ENCODE measurements around the gene SMAP2.
A peak's percentile ranks its signal among the peaks of the same experiment; 100 is the strongest.
"Not testable (repeated sequence)": the region's sequence is repeated elsewhere in the genome, so short reads cannot be mapped to it uniquely, and the experiment has no call there.

The SMAP2 gene

DNA sequence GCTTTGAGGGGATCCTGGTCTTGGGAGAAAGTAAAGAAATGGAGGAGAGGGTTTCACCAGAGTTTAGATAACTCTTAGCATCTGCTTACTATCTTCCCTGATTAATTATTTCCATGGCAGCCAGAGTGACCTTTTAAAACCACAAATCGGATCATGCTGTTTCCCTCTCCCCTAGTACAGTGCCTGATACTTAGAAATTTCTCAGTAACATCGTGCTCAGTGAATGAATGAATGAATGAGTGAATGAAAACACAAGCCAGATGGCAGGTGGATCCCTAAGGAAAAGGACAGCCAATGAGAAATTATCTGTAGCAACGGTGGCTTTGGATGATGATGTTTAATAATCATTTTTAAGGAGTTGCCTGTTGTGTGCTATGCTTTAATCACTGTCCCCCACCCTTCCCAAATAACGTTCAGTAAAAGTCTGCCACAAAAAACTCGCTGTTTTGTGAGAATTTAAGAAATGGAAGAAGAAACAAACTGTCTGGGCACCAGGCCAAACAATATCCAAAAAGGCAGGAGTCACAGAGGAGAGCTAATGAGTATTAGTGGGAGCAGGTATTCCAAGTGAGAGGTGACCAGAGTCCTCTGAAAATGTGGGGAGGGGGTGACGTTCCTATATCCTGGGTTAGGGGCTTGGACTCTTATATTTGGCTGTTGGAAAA, 737 bp upstream of the SMAP2 start:
- no peak for DNase-seq

DNA sequence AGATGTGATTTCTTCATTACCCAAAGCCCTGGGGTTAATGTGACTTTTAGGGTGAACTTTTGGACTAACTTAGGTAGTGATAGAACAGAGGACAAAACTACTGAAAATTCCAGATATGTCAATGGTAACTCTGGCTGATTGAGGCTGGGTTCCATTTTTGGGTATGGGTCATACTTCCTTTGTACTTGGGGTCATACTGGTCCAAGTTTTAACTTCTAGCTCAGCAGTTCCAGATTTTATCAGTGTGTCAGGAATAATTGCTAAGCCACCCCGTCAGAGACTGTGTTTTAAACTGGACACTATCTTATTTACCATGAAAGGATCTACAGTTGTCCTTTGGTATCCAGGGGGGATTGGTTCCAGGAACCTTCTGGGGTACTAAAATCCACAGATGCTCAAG, 4.0 kb downstream of the SMAP2 start:
- DNase-seq: peak in 1 of 3 donors; percentile 49

DNA sequence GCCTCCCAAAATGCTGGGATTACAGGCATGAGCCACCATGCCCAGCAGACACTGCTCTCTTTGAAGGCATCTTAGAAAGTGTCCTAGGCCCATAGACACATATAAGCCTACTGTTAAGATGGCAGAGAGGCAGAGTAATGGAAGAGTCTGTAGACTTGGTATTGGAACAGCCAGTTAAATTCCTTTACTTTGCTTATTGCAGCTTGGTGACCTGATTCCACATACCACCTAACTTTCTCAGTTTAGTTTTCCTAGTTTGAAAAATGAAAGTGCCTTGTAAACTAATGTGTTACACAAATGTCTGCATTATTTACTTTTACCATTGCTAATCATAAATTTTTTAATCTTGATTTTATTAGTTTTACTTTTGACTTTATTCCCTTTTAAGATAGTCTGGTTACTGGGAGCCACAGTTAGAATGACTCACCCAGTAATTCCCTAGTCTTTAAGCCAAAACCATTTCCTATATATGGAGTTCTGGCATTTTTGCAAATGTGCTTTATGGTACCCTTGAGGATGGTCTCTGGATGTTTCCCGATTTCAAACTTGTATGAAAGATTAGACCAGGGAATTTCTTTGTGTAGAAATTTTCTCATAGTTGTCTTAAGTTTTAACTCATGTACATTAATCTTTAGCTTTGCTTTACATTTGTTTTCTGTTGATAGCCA, 6.4 kb downstream of the SMAP2 start:
- peak; percentile 35 to 65 (median 48) for DNase-seq

DNA sequence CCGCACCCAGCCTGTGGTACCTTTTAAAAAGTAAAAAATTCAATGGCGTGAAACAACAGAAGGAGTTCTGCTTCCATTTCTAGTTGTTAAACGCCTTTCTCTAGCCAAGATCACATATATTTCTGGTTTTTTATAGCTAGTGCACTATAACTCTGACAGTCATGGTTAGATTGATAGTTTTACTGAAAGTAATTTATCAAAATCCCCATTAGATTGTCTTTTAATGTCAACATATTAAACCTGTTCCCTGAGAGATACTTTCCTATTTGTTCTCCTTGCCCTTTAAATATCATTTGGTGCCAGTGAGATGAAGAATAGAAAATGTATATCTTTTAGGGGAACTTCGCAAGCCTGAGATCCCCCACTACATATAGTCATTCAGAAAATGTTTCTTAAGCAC, 7.3 kb downstream of the SMAP2 start:
- DNase-seq: no peak

DNA sequence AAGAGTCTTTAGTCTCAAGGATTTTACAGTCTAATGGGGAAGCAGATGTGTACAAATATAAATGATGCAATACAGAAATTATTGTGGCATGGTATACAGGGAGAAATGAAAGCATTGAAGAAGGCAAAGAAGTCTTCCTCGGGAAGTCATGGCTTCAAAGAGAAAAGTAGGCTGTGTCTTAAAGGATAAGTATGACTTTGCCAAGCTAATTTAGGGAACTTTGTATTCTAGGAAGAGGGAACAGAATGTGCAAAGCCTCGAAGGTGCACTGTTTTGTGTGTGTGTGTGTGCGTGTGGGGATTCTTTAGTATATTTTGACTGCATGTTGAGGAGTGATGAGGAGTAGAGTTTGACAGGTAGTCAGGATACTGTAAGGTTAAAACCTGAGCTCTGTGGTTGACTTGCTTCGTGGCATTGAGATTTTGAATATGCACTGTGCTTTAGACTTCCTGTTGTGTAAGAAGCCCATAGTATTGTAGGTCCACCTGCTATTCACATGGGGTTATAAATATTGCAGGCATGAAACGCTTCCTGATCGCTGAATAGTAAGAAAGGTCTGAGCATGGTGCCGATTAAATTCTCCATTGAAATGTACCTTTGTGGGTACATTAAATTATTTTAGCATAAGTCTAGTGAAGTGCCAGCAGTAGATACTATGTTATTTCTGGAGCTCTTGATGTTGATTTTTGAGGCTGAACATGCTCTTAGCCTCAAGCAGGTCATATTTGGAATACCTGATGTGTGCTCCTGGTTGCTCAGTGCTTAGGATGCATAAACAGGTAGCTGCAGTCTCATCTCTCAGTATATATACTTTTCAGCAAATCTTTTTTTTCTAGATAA, 8.0 kb downstream of the SMAP2 start:
- DNase-seq: peak; percentile 50 to 81 (median 69)

DNA sequence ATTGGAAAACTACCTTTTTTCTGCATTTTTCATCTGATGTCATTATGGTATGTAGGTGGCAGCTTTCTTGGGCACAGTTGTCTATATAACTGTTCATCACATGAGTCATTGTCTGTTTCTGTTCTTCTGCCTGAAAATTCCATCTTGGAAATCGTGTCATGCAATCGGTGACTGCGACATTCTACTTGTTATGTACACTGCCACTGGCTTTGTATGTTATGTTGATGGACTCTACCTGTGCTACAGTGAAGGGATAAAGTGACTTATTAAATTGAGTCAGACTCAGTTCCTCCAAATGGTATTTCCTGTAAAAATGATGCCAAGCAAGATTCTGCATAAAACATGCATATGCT, 8.6 kb downstream of the SMAP2 start:
- peak; percentile 76 to 93 (median 86) for DNase-seq

DNA sequence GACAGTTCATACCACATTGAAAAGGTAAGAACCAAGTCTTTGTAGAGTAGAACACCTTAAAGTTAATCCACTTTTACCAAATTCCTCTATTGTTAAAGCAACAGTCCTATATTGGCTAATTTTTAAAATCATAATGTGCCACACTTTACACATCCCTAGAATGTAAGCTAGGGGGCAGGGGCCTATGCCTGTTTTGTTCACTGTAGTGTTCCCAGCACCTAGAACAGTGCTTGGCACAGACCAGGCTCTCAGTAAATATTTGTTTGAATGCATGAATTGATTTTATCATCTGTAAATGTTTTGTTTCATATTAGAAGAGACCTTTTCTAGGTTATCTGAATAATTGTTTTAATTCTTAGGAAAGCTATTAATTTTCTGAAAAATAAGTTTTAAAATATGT, 9.1 kb downstream of the SMAP2 start:
- DNase-seq: no peak

DNA sequence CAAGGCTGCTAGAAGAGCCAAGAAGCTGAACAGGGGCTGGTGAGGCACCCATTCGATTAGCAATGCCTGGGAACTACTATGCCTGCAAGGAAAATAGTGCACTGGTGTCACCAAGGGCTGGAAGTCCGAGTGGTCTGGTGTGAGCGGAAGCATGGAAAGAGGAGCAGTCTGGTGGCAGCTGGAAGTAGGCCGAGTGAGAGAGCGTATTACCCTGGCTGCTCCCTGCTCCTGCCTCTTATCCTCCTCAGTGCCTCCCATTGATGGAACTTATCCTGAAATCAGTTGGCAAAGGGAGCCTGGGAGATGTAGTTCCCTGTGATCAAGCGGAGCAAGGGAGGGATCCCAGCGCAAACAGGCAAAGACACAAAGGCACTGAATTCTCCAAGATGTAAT, 9.6 kb downstream of the SMAP2 start:
- DNase-seq: no peak

DNA sequence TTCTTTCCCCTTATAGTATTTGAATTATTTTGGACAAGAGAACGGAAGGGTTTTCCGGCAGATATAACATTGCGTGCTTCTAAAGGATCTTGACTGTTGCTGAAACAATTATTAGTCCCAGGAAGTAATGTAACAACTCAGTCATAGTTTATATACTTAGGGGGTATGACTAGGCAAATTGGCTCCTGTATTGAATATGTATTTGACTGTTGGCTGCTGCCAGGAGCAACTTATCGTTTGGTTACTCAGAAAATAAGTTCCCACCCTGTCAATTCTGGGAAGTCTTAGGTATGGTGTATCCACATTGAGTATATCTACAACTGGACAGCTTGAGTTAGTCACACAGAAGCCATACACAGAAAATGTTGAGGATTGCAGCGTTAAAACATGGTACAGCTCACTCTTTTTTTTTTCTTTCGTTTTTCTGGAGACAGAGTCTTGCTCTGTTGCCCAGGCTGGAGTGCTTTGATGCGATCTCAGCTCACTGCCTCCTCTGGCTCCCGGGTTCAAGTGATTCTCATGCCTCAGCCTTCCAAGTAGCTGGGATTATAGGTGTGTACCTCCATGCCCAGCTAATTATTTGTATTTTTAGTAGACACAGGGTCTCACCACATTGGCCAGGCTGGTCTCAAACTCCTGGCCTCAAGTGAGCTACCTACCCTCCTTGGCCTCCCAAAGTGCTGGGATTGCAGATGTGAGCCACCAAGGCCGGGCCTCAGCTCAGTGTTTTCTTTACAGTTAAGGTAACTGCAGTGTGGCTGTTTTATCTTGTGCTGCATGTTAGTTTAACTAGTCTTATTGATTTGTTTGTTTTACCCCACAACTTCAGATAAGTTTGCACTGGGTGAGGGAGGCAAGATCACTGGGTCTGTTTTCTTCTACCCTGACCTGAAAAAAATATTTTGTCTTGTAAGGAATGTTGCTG, 10.2 kb downstream of the SMAP2 start:
- DNase-seq: peak; percentile 37 to 86 (median 53)

DNA sequence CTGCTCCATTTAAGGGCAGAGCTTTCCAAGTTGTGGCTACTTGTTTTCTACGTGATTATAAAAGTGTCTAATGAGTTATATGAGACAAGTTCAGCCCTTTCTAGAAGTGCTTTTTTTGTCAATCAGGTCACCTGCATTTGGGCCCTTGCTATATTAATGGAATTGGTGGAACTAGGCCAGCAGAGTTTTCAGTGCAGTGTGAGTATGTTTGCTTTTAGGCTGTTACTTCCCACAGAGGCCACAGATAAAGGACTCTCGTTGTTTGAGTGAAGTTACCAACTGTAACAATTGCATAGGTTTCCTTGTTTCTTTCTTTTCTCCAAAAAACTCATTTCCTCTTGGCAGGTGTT, 10.9 kb downstream of the SMAP2 start:
- DNase-seq: no peak

DNA sequence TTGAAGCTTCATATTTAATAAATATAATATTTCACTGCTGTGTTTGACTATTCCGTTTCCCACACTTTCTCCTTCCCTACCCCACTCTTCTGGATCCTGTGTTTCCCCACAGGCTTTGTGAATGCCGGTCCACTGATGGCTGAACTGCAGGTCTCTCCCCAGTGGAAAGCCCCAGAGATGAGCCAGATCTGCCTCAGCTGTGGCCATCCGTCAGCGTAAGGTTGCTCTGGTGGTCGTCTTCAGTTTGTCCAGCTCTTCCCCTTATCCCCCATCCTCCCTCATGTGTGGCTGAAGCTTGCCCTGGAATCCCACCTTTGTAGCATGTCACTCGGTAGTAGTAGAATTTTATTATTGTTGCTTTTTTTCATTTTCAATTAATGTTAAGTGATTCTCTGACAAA, 11.4 kb downstream of the SMAP2 start:
- peak in 2 of 3 donors; percentile 59 to 63 for DNase-seq

DNA sequence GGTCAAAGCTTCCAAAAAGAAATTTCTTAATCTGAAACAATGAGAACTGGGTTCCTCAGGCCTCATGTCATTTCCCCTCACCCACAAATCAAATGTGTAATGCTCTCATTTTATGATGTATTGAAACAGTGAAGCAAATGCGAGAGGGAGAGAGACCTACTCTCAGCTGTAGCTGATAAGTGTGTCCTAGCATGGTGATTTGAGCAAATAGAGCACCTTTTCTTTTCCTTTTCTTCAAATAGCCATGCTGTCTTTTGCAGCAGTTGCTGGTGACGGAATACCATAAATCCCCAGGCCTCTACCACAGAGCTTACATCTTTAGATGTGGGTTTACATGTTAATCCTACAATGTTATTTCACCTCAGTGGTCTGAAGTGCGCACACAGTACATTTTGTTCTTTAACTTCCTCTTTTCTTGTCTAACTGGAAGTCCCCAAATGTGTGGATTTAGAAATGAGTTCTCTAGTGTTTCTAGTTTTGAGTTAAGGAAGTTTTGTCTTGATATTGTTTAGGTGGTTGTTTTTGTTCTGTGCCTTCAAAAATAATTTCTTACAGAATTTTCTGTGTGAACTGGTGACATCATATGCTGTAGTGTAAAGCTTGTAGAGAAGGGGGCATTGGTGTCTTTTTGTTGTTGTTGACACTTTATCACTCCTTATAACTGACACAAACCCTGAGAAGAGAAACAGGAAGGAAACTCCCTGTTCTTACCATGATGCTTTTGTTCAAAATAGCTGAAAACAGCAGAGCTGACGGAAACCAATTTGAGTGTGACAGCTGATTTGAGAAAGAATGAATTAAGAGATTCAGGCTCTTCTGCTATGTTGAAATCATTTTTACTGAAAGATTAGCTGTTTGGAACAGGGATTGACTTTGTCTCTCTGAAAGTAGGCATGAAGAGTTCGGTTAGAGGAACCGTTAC, 12.2 kb downstream of the SMAP2 start:
- peak; percentile 81 to 97 (median 94) for DNase-seq

DNA sequence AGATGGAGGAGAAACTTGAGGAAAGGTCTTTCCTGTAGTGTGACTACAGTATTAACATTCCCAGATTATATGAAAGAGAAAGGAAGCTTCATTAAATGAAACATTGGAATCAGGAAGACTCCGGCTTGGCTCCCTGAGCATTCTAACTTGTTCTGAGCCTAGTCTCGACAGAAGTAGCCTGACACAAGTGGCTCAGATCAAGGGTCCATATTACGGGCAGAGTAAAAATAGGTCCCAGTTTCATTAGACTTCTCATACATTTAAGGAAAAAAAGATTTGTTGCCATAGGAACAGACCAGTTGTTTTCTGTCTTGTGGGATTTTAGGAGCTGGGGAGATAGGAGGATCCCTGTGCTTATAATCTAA, 12.8 kb downstream of the SMAP2 start:
- DNase-seq: no peak

DNA sequence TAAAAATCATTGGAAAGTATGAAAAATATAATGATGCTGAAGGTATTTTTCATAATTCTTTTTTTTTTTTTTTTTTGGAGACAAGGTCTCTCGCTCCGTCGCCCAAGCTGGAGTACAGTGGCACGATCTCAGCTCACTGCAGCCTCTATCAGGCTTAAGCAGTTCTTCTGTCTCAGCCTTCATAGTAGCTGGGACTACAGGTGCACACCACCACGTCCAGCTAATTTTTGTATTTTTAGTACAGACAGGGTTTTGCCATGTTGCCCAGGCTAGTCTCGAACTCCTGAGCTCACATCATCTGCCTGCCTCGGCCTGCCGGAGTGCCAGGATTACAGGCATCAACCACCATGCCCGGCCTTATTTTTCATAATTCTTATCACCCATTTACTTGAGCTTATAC, 13.3 kb downstream of the SMAP2 start:
- no peak for DNase-seq

DNA sequence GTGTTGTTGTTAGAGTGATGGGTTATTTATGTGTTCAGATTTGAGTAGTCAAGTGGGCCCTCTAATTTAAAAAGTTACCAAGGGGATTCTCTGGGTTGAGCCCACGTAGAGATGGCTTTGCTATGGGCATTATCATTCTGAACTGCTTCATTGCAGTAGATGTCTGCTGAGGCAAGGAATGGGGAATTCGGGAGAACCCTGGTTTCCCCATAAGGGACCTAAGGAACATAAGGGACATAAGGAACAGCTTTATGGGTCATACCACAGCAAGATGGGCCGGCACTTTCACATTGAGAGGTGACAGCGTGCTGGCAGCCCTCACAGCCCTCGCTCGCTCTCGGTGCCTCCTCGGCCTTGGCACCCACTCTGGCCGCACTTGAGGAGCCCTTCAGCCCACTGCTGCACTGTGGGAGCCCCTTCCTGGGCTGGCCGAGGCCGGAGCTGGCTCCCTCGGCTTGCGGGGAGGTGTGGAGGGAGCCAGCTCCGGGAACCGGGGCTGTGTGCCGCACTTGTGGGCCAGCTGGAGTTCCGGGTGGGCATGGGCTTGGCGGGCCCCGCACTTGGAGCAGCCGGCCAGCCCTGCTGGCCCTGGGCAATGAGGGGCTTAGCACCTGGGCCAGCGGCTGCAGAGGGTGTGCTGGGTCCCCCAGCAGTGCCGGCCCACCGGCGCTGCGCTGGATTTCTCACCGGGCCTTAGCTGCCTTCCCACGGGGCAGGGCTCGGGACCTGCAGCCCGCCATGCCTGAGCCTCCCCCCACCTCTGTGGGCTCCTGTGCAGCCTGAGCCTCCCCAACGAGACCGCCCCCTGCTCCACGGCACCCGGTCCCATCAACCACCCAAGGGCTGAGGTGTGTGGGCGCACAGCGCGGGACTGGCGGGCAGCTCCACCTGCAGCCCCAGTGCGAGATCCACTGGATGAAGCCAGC, 14.1 kb downstream of the SMAP2 start:
- DNase-seq: peak in 2 of 3 donors; percentile 57 to 67

DNA sequence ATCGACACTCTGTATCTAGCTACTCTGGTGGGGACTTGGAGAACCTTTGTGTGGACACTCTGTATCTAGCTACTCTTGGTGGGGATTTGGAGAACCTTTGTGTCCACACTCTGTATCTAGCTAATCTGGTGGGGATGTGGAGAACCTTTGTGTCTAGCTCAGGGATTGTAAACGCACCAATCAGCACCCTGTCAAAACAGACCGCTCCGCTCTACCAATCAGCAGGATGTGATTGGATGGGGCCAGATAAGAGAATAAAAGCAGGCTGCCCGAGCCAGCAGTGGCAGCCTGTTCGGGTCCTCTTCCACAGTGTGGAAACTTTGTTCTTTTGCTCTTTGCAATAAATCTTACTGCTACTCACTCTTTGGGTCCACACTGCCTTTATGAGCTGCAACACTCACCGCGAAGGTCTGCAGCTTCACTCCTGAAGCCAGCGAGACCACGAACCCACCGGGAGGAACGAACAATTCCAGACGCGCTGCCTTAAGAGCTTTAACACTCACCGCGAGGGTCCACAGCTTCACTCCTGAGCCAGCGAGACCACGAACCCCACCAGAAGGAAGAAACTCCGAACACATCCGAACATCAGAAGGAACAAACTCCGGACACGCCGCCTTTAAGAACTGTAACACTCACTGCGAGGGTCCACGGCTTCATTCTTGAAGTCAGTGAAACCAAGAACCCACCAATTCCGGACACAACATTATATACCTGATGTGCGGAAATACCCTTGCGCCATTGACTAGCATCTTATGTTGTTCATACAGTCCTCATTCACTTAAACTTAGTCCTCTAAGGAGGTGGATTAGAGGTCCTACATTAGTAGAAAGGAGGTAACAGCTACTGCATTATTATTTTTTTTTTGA, 15.2 kb downstream of the SMAP2 start:
- not testable (repeated sequence) for DNase-seq

DNA sequence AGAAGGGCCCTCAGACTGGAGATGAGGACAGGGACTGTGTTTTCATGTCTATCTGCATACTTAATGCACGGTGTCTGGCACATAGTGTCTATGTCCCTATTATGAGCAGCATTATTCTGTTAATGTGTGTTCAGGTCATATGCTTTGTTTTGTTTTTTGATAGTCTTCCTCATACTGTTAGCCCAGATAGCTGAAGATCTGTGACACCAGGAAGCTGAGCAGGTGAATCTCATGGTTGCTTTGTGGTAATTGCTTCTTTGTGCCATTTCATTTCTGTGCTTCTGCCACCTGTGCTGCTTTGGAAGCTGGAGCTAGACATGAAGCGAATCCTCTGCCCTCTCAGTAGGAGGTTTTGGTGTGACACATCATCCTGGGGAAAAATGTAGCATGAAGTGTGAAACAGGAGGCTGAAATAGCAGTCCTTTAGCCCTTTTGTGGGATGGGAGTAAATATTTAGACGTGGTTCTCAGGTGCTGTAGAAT, 15.8 kb downstream of the SMAP2 start:
- no peak for DNase-seq

DNA sequence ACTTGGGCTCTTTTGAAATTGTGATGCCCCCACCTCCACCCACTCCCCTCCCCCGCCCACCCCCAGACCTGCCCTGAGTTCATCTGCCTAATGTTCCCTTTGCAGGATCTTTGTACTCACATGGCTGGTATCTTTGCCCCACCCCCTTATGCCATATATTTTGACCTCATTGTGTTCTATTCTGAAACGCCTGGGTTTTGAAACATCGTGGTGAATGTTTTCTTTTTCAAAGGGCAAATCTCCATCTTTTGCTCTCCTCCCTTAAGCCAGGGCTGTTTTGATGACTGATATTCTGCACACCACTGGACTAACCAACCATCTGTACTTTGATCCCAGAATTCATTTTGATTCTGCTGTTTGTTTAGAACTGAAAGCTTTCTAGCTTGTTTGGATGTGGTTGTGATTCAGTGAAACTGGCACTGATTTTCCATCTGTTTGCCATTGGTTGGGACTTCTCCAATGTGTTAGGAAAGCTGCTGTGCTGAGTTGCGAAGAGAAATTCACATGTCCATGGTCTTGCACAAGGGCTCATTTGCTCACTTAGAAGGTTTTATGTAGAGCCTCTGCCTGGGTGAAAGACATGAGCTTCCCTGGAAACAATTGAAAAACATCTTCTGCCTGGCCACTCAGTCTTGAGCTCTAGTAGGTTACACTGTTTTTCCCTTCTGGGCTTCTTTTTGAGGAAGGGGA, 16.5 kb downstream of the SMAP2 start:
- peak; percentile 64 to 81 (median 72) for DNase-seq

DNA sequence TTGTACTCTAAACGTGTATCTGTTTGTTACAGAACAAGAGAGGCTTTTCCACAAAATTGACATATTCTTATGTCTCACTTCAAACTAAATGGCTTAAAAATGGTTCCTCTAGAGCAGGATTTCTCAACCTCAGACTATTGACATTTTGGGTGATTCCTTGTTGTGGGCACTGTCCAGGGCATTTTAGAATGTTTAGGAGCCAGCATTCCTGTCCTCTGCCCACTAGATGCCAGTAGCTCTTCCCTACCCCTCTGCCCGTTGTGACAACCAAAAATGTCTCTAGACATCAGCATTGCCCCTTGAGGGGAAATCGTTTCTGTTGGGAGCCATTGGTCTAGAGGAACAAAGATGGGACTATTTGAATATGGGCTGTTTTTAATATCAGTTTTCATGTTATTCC, 17.3 kb downstream of the SMAP2 start:
- DNase-seq: no peak
